A673 (cell line): Measurements from ENCODE around the gene SLC7A5.
"Not testable (repeated sequence)": the region's sequence is repeated elsewhere in the genome, so short reads cannot be mapped to it uniquely, and the experiment has no call there.

Source experiments
- EZH2 ChIP-seq: fragments of 200-600 bp; sonication (generic); IDR thresholded peaks from 2 replicates; pipeline ENCODE4 v1.6.1; 2017; ENCODE audit warnings: borderline replicate concordance, low read depth, mild to moderate bottlenecking, mixed read lengths, antibody characterized with exemption, low read length; ENCODE audit not compliant: poor library complexity, severe bottlenecking
- TF ChIP-seq, protein P1 (sequence below): fragments of 300-800, 200-600 bp; sonication (generic); conservative IDR thresholded peaks from 2 replicates; pipeline ENCODE4 v1.5.1; 2017; ENCODE audit warnings: low read depth, mild to moderate bottlenecking, antibody characterized with exemption, low read length, moderate library complexity, mixed read lengths

DNA sequence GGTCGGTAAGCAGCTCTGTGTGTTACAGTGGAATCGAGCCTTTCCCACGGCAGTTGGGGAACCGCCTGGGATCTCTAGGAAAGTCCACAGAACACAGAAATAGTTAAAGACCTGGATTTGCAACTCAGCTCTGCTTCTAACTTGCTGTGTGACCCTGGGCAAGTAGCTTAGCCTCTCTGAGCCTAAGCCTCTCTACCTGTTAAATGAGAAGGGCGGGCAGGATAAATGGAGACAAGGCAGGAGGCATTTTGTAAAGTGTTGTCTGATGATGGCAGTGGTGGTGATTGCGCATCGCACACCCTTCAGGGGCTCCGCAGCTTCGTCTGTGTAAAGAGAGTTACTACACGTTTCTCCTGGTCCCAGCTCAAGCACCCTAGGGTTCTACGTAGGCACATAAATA is 38.8 kb upstream of the SLC7A5 start:
- not testable (repeated sequence) for TF ChIP-seq EZH2
- TF ChIP-seq, protein P1, sequence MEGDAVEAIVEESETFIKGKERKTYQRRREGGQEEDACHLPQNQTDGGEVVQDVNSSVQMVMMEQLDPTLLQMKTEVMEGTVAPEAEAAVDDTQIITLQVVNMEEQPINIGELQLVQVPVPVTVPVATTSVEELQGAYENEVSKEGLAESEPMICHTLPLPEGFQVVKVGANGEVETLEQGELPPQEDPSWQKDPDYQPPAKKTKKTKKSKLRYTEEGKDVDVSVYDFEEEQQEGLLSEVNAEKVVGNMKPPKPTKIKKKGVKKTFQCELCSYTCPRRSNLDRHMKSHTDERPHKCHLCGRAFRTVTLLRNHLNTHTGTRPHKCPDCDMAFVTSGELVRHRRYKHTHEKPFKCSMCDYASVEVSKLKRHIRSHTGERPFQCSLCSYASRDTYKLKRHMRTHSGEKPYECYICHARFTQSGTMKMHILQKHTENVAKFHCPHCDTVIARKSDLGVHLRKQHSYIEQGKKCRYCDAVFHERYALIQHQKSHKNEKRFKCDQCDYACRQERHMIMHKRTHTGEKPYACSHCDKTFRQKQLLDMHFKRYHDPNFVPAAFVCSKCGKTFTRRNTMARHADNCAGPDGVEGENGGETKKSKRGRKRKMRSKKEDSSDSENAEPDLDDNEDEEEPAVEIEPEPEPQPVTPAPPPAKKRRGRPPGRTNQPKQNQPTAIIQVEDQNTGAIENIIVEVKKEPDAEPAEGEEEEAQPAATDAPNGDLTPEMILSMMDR = not testable (repeated sequence)
